Endothelial cell of umbilical vein (primary cell): ENCODE measurements around the gene EEF1AKMT2. TPM values are rescaled to one million over a fixed set of nuclear protein-coding genes. Genes with fewer than 3 reads are reported as not detected.

Source experiments
- BruUV-seq: library from RNA; stranded (reverse); fragments of 400-500 nt; replicated peaks from 2 replicates; lab custom pipeline; 2021; lab: Mats Ljungman, UMichigan
- CTCF ChIA-PET: fragments of 300-600, 350-600 bp; sonication (Branson Sonifier 250); formaldehyde crosslinking; loops from one replicate; lab custom pipeline; 2021; ENCODE audit warnings: antibody characterized with exemption, inconsistent platforms; lab: Charles Lee
- POLR2A ChIA-PET: fragments of 300-600, 350-600 bp; sonication (Branson Sonifier 250); formaldehyde crosslinking; loops from one replicate; lab custom pipeline; 2021; ENCODE audit warnings: antibody characterized with exemption, inconsistent platforms; lab: Charles Lee
- DNase-seq: peaks from one replicate; pipeline ENCODE4 v3.0.0-alpha.2; 2011; ENCODE audit warnings: low read depth, low spot score
- FAIRE-seq: peaks from 2 replicates; lab custom pipeline; 2011; peaks lifted over from hg19 to GRCh38; lab: Jason Lieb, UNC
- H2AFZ ChIP-seq: 2 replicates; pipeline ENCODE4 v1.6.0; 2012; ENCODE audit warnings: low read depth, low read length, control low read depth, inconsistent platforms
- H3K27ac ChIP-seq: 2 replicates; pipeline ENCODE4 v1.5.1; 2011; ENCODE audit warnings: low read depth, mild to moderate bottlenecking, control low read depth, low read length, moderate library complexity; ENCODE audit not compliant: insufficient read depth
- H3K27me3 ChIP-seq, 2 experiments: 2 replicates each; pipeline versions ENCODE4 v1.6.0 to v1.6.1; 2011; ENCODE audit warnings: low read length in 2 of 2, mixed read lengths in 1 of 2; ENCODE audit not compliant: control insufficient read depth in 2 of 2, insufficient read depth in 2 of 2
- H3K36me3 ChIP-seq, 2 experiments: 2 replicates in 1 of 2; 3 replicates in 1 of 2; pipeline ENCODE4 v1.5.1; 2011; ENCODE audit warnings: low read length in 2 of 2, mild to moderate bottlenecking in 1 of 2, moderate library complexity in 1 of 2; ENCODE audit not compliant: control insufficient read depth in 2 of 2, insufficient read depth in 2 of 2; ENCODE audit errors: extremely low read depth in 1 of 2
- H3K4me1 ChIP-seq: 3 replicates; pipeline ENCODE4 v1.5.1; 2011; ENCODE audit warnings: mild to moderate bottlenecking, low read length; ENCODE audit not compliant: control insufficient read depth, insufficient read depth; ENCODE audit errors: extremely low read depth
- H3K4me2 ChIP-seq: 2 replicates; pipeline ENCODE4 v1.6.1; 2011; ENCODE audit warnings: low read length, control low read depth, mixed read lengths; ENCODE audit not compliant: insufficient read depth
- H3K4me3 ChIP-seq, 3 experiments: fragments of 200-600 bp in 1 of 3; sonication (generic), shearing (Covaris generic) in 1 of 3; replicated peaks in 1 of 3; 2 replicates each; pipeline ENCODE4 v1.5.1; 2011 to 2016; ENCODE audit warnings: control low read depth in 3 of 3, low read length in 3 of 3, mild to moderate bottlenecking in 2 of 3, inconsistent platforms in 1 of 3, low read depth in 1 of 3, moderate library complexity in 1 of 3; ENCODE audit not compliant: insufficient read depth in 1 of 3
- H3K79me2 ChIP-seq: 2 replicates; pipeline ENCODE4 v1.6.0; 2012; ENCODE audit warnings: low read length, inconsistent platforms; ENCODE audit not compliant: control insufficient read depth, insufficient read depth
- H3K9ac ChIP-seq: replicated peaks from 2 replicates; pipeline ENCODE3; 2011; ENCODE audit warnings: low read length, control low read depth; ENCODE audit not compliant: insufficient read depth; ENCODE audit errors: extremely low read depth
- H3K9me1 ChIP-seq: replicated peaks from 3 replicates; pipeline ENCODE4 v1.6.0; 2011; ENCODE audit warnings: mild to moderate bottlenecking, low read length; ENCODE audit not compliant: control insufficient read depth, insufficient read depth; ENCODE audit errors: extremely low read depth
- H3K9me3 ChIP-seq: replicated peaks from 2 replicates; pipeline ENCODE4 v1.5.1; 2012; ENCODE audit warnings: low read length, inconsistent platforms; ENCODE audit not compliant: control insufficient read depth, insufficient read depth
- H4K20me1 ChIP-seq: replicated peaks from 2 replicates; pipeline ENCODE3; 2011; ENCODE audit warnings: mild to moderate bottlenecking, low read length; ENCODE audit not compliant: control insufficient read depth, insufficient read depth; ENCODE audit errors: extremely low read depth
- EZH2 ChIP-seq: IDR thresholded peaks from 2 replicates; pipeline ENCODE4 v1.6.1; 2012; ENCODE audit warnings: borderline replicate concordance, low read depth, mild to moderate bottlenecking, moderate library complexity, low read length, inconsistent platforms; ENCODE audit not compliant: severe bottlenecking
- FOS ChIP-seq: IDR thresholded peaks from 2 replicates; pipeline ENCODE4 v1.6.1; 2011; ENCODE audit warnings: mild to moderate bottlenecking, low read length, moderate library complexity, borderline replicate concordance; ENCODE audit not compliant: insufficient read depth
- GATA2 ChIP-seq: IDR thresholded peaks from 2 replicates; pipeline ENCODE4 v1.7.0; 2011; ENCODE audit warnings: low read depth, mild to moderate bottlenecking, moderate library complexity, mixed read lengths, low read length; ENCODE audit not compliant: insufficient read length, insufficient read depth
- JUN ChIP-seq: IDR thresholded peaks from 2 replicates; pipeline ENCODE4 v1.6.1; 2011; ENCODE audit warnings: borderline replicate concordance, low read depth; ENCODE audit not compliant: insufficient read length, insufficient read depth
- MYC ChIP-seq: IDR thresholded peaks from one replicate; pipeline ENCODE4 v1.6.1; 2011; ENCODE audit warnings: mild to moderate bottlenecking, low read depth, low read length
- POLR2A ChIP-seq: IDR thresholded peaks from 2 replicates; pipeline ENCODE4 v1.6.1; 2012; ENCODE audit warnings: low read depth, mild to moderate bottlenecking, control low read depth, low read length
- POLR2AphosphoS5 ChIP-seq: IDR thresholded peaks from 2 replicates; pipeline ENCODE4 v1.6.1; 2012; ENCODE audit warnings: low read depth, mild to moderate bottlenecking, control low read depth, low read length, moderate library complexity; ENCODE audit not compliant: insufficient read depth
- dilution Hi-C: fragments of 300-500 bp; cut with MboI; formaldehyde crosslinking; loops from one replicate; pipeline ENCODE4 v1.15.0; 2019; ENCODE audit warnings: low sequenced_read_pairs; ENCODE audit not compliant: extremely low pct_ligation_motif_present
- intact Hi-C: fragments of 100-400 bp; cut with micrococcal nuclease; formaldehyde crosslinking; loops from one replicate; pipeline ENCODE4 v1.10.0; 2022
- polyA plus RNA-seq, 4 experiments: library from polyadenylated mRNA; depleted of rRNA in 3 of 4; stranded (reverse) in 3 of 4; unstranded in 1 of 4; fragments of >200 nt; gene quantifications; 2 replicates each; pipeline versions ENCODE4 v1.2.1 to v1.2.3, GENCODE V29; 2011 to 2012; ENCODE audit warnings: missing spikeins in 1 of 4
- total RNA-seq: library from RNA; stranded (reverse); gene quantifications from 2 replicates; pipeline ENCODE4 v1.2.3, GENCODE V29; 2021
- TF ChIP-seq, protein P1 (sequence below), 2 donors: IDR thresholded peaks; 1 replicate in 1 of 2; 2 replicates in 1 of 2; pipeline ENCODE4 v1.5.1; 2011; ENCODE audit warnings: low read length in 2 of 2, mild to moderate bottlenecking in 2 of 2, moderate library complexity in 2 of 2, control low read depth in 1 of 2, inconsistent platforms in 1 of 2, low read depth in 1 of 2; ENCODE audit not compliant: insufficient read depth in 1 of 2; ENCODE audit errors: extremely low read depth in 1 of 2
- TF ChIP-seq, protein P2 (sequence below): IDR thresholded peaks from 2 replicates; pipeline ENCODE4 v1.6.1; 2011; ENCODE audit not compliant: insufficient read depth, insufficient read length

Gene EEF1AKMT2
- total and polyA plus RNA-seq, 2 donors (not counting 3 experiments of a cell fraction or from before 2014, with no cell fraction given) = 8.5 to 21.3 TPM

- dilution Hi-C loops (no loop called here), intact Hi-C loops (no loop called here)
- BruUV-seq = no TSS peak
- H4K20me1 ChIP-seq = no peaks in the 10 kb centered on the region
- H3K36me3 ChIP-seq = no peaks in the 10 kb centered on the region
- FAIRE-seq = peak; percentile 31
- no peak for DNase-seq
- no peaks in the 10 kb centered on the region for H3K27me3 ChIP-seq
- H2AFZ ChIP-seq = no peak overlapping the region
- H3K9me3 ChIP-seq = no peaks in the 10 kb centered on the region
- no peak overlapping the region for H3K4me3 ChIP-seq
- no peaks in the 10 kb centered on the region for H3K79me2 ChIP-seq
- H3K4me2 ChIP-seq = no peak overlapping the region
- H3K4me1 ChIP-seq = peaks cover 8% of the 10 kb centered on the region
- H3K9ac ChIP-seq = no peak overlapping the region
- TF ChIP-seq MYC (no peak), POLR2A (no peak), POLR2AphosphoS5 (no peak), JUN (no peak), GATA2 (no peak), EZH2 (no peak), FOS (no peak)
- TF ChIP-seq, protein P1, sequence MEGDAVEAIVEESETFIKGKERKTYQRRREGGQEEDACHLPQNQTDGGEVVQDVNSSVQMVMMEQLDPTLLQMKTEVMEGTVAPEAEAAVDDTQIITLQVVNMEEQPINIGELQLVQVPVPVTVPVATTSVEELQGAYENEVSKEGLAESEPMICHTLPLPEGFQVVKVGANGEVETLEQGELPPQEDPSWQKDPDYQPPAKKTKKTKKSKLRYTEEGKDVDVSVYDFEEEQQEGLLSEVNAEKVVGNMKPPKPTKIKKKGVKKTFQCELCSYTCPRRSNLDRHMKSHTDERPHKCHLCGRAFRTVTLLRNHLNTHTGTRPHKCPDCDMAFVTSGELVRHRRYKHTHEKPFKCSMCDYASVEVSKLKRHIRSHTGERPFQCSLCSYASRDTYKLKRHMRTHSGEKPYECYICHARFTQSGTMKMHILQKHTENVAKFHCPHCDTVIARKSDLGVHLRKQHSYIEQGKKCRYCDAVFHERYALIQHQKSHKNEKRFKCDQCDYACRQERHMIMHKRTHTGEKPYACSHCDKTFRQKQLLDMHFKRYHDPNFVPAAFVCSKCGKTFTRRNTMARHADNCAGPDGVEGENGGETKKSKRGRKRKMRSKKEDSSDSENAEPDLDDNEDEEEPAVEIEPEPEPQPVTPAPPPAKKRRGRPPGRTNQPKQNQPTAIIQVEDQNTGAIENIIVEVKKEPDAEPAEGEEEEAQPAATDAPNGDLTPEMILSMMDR (IDR thresholded peaks at IDR 0.05; ENCODE audit: extremely low read depth in 1 of 2, insufficient read depth in 1 of 2, low read depth in 1 of 2, low read length in 2 of 2) = no peak
- TF ChIP-seq, protein P2, sequence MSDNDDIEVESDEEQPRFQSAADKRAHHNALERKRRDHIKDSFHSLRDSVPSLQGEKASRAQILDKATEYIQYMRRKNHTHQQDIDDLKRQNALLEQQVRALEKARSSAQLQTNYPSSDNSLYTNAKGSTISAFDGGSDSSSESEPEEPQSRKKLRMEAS = no peak
- H3K27ac ChIP-seq = no peak overlapping the region
- H3K9me1 ChIP-seq = no peaks in the 10 kb centered on the region
- ChIA-PET POLR2A (no interaction called here), CTCF (interaction anchor here (1.8 kb wide), 1 partner anchor 14 kb away, joined by 15 read pairs; no protein-coding TSS in a partner anchor)
Measured at GRCh38 chr10:124727361-124727960, 64.2 kb downstream of the EEF1AKMT2 start.
